Prostate gland (tissue), 2 donors: ENCODE data around the gene RASSF1.

Experiments used
- CTCF ChIP-seq, 4 experiments: fragments of 200-600 bp in 2 of 4; fragments of 450-650 bp in 2 of 4; sonication (generic) in 2 of 4; IDR thresholded peaks; 1 replicate in 3 of 4; 2 replicates in 1 of 4; pipeline ENCODE4 v1.5.1; 2016 to 2019; ENCODE audit warnings: antibody characterized with exemption in 4 of 4, mild to moderate bottlenecking in 2 of 4, moderate library complexity in 2 of 4
- POLR2A ChIP-seq: fragments of 450-650 bp; IDR thresholded peaks from one replicate; pipeline ENCODE4 v1.6.1; 2016; ENCODE audit warnings: antibody characterized with exemption, mild to moderate bottlenecking
- POLR2AphosphoS5 ChIP-seq: sonication (generic); formaldehyde crosslinking; IDR thresholded peaks from one replicate; pipeline ENCODE4 v1.6.1; 2017; ENCODE audit warnings: antibody characterized with exemption

GRCh38 chr3:50378757-50379156, 38.1 kb upstream of the RASSF1 start:
- TF ChIP-seq CTCF (IDR thresholded peaks at IDR 0.05) (no peak), POLR2A (no peak), POLR2AphosphoS5 (no peak)
